ENCODE results near the gene AKAP13. TPM values are rescaled to one million over a fixed set of nuclear protein-coding genes. Genes with fewer than 3 reads are reported as not detected.
"Not testable (repeated sequence)": the region's sequence is repeated elsewhere in the genome, so short reads cannot be mapped to it uniquely, and the experiment has no call there.

Gene AKAP13
- polyA plus RNA-seq, 5 donors, result 73.8 to 98.5 (median 87.9) TPM

GRCh38 chr15:85564686-85565085 is 184.3 kb downstream of the AKAP13 start:
- DNase-seq, result no peak

DNA sequence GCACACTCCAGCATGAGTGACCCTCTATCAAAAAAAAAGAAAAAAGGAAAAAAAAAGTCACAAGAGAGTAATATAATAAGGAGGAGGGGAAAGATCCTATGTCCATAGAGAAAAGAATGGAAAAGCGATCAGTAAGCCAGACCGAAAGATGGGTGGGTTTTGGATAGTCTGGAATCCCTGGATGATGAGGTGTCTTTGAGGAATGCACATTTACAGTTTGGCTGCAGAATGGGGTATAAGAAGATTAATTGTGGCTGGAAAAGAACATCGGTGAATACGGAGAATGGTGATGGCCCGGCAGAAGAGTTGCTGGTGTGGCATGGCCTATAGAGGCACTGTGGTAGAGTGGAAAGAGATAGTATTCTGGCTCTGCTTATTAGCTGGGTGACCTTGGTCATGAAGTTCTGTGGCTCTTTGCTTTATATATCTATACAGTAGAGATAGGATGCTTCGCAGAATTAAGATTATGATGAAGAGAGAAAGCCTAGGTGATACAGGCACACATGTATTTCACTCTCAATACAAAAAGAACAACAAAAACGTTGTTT is 187.9 kb downstream of the AKAP13 start:
- no peak for DNase-seq

DNA sequence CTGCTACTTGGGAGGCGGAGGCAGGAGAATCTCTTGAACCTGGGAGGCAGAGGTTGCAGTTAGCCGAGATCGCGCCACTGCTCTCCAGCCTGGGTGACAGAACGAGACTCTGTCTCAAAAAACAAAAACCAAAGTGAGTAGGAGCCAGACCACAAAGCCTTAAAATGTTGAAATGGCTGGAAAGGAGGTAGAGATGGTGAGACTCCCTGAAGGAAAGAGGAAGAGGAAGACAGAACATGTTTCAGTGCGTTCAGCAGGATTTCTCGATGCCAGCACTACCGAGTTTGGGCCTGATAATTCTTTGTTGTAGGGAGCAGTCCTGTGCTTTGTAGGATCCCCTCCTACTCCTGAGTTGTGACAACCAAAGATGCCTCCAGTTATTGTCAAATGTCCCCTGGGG is 189.9 kb downstream of the AKAP13 start:
- DNase-seq, result no peak

DNA sequence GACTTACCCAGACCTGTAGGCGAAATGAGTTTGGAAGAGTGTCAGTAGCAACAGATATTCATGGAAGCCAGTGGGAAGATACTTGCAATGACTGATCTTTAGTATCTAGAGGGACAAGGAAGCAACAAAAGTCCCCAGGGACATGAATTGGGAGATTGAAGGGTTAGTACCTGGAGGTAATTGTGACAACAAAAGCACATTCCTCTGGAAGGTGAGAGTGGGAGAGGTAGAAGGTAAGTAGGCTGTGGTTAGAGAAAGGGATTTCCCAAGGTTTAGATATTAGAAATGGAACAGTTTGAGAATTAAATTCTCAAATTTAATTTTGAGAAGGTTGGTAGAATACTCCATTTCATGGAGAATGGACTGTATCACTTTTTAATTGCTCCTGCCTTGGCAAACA is 191.4 kb downstream of the AKAP13 start:
- DNase-seq, result no peak

DNA sequence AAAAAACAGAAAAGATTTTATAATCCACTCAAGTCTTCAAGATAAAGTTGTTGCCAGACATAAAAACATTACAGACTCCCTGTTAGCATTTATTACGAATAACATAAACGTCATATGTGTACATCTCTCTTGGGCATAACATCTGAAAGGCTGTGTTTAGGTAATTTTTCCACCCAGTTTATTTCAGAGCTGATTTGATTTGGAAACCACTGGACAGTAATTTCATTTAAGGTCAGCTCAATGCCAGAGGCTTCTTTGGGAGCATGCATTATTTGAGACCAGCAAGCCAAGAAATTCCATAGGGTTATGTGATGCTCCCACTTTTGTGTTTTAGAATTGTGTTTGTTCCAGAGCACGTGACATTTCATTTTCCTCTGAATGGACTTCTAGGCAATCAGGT is 196.0 kb downstream of the AKAP13 start:
- no peak for DNase-seq

DNA sequence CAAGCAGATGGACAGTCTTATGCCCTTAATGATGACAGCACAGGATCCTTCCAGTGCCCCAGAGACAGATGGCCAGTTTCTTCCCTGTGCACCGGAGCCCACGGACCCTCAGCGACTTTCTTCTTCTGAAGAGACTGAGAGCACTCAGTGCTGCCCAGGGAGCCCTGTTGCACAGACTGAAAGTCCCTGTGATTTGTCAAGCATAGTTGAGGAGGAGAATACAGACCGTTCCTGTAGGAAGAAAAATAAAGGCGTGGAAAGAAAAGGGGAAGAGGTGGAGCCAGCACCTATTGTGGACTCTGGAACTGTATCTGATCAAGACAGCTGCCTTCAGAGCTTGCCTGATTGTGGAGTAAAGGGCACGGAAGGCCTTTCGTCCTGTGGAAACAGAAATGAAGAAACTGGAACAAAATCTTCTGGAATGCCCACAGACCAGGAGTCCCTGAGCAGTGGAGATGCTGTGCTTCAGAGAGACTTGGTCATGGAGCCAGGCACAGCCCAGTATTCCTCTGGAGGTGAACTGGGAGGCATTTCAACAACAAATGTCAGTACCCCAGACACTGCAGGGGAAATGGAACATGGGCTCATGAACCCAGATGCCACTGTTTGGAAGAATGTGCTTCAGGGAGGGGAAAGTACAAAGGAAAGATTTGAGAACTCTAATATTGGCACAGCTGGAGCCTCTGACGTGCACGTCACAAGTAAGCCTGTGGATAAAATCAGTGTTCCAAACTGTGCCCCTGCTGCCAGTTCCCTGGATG is 198.7 kb downstream of the AKAP13 start:
- no peak for DNase-seq

DNA sequence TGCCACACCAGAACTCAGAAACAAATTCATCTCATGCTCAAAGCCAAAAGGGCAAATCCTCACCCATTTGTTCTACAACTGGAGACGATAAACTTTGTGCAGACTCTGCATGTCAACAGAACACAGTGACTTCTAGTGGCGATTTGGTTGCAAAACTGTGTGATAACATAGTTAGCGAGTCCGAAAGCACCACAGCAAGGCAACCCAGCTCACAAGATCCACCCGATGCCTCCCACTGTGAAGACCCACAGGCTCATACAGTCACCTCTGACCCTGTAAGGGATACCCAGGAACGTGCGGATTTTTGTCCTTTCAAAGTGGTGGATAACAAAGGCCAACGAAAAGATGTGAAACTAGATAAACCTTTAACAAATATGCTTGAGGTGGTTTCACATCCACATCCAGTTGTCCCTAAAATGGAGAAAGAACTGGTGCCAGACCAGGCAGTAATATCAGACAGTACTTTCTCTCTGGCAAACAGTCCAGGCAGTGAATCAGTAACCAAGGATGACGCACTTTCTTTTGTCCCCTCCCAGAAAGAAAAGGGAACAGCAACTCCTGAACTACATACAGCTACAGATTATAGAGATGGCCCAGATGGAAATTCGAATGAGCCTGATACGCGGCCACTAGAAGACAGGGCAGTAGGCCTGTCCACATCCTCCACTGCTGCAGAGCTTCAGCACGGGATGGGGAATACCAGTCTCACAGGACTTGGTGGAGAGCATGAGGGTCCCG is 199.7 kb downstream of the AKAP13 start:
- DNase-seq, result no peak

DNA sequence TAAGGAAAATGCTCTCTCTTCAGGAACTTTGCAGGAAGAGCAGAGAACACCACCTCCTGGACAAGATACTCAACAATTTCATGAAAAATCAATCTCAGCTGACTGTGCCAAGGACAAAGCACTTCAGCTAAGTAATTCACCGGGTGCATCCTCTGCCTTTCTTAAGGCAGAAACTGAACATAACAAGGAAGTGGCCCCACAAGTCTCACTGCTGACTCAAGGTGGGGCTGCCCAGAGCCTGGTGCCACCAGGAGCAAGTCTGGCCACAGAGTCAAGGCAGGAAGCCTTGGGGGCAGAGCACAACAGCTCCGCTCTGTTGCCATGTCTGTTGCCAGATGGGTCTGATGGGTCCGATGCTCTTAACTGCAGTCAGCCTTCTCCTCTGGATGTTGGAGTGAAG is 200.5 kb downstream of the AKAP13 start:
- no peak for DNase-seq

DNA sequence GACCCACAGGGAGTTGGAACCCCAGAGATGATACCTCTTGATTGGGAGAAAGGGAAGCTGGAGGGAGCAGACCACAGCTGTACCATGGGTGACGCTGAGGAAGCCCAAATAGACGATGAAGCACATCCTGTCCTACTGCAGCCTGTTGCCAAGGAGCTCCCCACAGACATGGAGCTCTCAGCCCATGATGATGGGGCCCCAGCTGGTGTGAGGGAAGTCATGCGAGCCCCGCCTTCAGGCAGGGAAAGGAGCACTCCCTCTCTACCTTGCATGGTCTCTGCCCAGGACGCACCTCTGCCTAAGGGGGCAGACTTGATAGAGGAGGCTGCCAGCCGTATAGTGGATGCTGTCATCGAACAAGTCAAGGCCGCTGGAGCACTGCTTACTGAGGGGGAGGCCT is 201.1 kb downstream of the AKAP13 start:
- no peak for DNase-seq

GRCh38 chr15:85582131-85583079 is 202.0 kb downstream of the AKAP13 start:
- no peak for DNase-seq

DNA sequence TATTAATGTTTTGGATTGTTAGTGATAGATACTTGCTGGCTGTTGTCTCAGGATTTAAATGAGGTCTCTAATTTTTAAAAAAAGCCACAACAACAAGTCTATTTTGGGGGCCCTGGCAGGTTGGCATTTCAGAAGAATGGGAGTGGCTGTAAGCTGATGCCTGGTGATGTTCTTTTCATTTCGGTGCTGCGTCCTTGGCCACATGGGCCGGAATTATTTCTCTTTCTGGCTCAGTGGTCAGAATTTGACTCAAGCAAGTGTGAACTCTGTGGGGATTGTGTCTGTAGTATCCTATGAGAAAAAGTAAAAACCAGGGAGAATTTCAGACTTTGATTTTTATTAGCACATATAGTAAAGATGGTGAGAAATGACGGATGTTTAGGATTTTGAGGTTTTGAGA is 203.0 kb downstream of the AKAP13 start:
- DNase-seq, result no peak

GRCh38 chr15:85583923-85584390 is 203.6 kb downstream of the AKAP13 start:
- DNase-seq, result no peak

GRCh38 chr15:85584872-85585271 is 204.5 kb downstream of the AKAP13 start:
- DNase-seq, result no peak

DNA sequence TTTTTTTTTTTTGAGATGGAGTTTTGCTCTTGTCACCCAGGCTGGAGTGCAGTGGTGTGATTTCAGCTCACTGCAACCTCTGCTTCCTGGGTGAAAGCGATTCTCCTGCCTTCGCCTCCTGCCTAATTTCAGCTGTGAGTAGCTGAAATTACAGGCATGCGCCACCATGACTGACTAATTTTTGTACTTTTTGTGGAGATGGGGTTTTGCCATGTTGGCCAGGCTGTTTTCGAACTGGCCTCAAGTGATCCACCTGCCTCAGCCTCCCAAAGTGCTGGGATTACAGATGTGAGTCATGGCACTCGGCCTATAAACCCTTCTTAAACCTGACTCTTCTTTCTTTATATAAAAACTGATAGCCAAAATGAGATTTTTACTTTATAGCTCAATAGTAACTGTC is 205.8 kb downstream of the AKAP13 start:
- not testable (repeated sequence) for DNase-seq

DNA sequence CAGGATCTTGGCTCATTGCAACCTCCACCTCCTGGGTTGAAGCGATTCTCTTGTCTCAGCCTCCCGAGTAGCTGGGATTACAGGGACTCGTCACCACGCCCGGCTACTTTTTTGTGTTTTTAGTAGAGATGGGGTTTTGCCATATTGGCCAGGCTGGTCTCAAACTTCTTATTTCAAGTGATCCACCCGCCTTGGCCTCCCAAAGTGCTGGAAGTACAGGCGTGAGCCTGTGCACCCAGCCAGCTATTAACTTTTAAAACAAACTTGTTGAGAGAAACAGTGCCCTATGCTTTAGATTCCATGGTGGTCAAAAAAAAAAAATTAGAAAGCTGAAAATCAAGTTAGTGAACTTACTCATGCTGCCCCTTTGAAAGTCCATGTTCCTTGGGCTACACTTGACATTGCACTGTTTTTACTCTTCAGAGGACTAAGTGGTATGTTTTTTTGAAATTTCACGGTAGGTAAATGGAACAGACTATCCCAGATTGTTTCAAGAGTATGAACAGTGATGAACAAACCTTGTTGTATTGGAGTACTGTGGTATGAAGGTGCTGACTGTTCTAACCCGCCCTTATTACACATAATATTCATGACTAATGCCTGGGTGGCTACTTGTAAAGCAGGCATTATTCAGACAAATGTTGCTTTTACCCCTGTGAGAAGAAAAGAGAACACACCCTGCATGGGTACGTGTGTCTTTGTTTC is 207.5 kb downstream of the AKAP13 start:
- peak; percentile 30 to 33 for DNase-seq

DNA sequence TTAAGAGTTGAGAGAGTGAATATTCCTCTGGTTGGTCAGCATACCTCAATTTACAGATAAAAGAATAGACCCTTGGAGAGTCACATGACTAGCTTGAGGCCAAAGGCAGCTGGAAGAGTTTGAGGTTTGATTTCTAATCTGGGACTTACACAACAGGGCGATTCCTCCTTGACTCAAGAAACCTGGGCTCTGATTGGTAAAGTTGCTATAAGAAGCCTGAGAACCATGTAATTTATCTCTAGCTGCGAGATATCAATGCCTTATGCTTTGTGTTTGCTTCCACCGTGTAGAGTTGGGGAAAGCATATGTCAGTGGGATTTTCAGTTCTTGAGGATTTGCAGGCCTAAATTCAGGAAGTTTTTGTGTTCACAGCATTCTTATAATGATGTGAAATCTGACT is 208.3 kb downstream of the AKAP13 start:
- DNase-seq, result peak in 1 of 2 donors; percentile 30

DNA sequence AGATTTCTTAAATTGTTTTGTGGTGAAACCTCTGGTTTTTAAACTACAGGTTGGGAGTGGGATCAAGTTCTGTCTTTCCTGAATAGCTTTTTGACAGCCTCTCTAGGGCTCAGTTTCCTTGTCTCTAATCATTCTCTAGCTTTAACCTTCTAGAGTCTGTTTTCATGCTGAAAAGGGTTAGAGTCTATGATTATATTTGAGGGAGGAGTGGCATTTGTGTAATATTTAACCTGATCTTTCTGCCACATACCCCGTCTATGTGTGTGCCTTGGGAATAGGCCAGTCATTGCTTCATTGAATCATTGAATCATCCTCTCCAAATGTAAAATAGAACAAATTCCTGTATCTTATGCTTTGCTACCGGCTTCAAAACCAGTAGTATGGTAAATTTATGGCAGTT is 209.4 kb downstream of the AKAP13 start:
- no peak for DNase-seq

GRCh38 chr15:85591622-85592021 is 211.2 kb downstream of the AKAP13 start:
- no peak for DNase-seq

DNA sequence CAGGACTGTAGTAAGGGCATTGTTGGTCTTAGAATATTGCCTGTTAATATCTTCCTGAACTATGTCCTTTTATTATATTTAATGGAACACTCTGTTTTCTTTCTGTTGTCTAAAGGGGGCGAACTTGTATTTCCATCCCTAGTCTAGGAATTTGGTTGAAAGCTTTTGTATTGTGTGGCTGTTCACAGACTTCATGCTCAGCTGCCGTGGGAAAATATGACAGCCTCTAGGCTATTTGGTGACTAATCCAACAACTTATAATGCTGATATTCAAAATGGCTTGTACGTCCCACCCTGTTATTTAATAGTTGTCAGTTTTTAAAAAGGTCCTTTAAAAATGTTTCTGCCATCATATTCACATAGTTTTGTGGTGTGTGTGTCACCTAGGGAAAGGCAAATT is 211.7 kb downstream of the AKAP13 start:
- DNase-seq, result peak in 1 of 2 donors; percentile 38

GRCh38 chr15:85593809-85594445 is 213.5 kb downstream of the AKAP13 start:
- no peak for DNase-seq
